Measurements from ENCODE around the gene NBPF26.
"Not testable (repeated sequence)": the region's sequence is repeated elsewhere in the genome, so short reads cannot be mapped to it uniquely, and the experiment has no call there.

The NBPF26 gene

DNA sequence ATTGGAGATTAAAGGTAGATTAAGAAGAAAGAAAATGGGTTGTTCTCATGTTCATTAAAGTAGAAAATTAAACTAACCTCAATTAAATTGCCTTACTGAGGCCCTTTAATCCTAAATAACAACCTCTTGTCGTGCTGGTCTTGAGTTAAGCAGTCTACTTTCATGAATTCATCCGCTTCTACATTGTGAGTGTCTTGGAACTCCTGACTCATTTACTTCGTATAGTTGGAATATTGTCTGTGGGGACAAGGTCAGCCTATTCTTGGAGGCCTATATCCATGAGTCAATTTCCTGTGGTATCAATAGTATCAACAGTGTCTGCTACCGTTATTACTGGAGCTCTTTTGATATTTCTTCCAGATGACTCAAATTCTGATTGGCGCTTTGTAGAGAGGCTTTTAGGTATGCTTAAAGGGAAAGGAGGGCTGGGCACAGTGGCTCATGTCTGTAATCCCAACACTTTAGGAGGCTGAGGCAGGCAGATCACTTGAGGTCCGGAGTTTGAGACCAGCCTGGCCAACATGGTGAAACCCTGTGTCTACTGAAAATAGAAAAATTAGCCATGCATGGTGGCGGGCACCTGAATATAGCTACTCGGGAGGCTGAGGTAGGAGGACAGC, 136.0 kb downstream of the NBPF26 start:
- DNase-seq, result not testable (repeated sequence)

DNA sequence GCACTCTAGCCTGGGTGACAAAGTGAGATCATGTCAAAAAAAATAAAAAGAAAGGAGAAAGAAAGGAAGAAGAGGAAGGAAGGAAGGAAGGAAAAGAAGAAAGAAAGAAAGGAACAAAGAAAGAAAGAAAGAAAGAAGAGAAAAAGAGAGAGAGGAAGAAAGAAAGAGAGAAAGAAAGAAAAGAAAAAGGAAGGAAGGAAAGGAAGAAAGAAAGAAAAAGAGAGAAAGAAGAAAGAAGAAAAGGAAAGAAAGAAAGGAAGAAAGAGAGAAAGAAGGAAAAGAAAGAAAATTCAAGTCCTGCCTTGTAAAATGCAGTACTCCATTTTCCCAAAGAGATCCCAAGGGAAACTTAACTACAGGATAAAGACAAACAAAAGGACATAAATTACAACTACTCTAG, 154.5 kb downstream of the NBPF26 start:
- DNase-seq, result not testable (repeated sequence)

DNA sequence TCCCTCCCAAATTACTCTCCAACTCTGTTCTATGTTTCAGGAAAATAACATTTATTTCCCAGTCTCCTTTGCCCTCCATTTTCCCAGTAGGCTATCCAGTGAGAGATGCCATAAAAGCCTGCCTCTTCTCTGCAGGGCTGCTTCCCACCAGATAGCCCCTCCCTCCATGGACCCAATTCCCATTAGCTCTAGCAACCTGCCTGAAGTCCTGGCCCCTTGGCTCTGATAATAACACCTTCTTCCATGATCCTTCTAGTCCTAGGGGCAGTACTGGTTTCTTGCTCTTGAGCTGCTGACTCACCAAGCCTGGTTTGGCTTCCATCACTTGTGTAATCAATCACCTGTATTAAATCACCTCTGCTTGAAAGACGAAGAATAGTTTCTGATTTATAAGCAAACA, 156.3 kb downstream of the NBPF26 start:
- not testable (repeated sequence) for DNase-seq

DNA sequence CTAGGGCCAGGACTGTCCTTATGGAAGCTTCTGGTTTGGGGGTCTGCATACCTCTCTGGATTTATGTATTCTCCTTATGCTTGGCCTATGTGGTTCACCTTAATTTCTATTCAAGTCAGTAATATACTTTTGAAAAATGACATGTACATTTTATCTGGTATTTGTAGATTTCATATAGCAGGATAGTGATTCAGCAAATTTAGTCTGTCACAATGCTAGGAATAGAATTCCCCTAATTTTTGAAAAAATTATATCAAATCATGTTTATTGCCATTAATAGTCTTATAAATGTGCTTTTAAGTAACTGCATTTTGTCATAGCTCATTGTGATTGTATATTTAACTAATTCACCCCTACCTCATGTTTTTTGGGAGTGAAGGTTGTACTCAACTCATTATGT, 158.2 kb downstream of the NBPF26 start:
- DNase-seq, result not testable (repeated sequence)

Measured in NCI-H524 (cell line).